AG04449 (cell line): ENCODE results near the gene SPC25.
A peak's percentile ranks its signal among the peaks of the same experiment; 100 is the strongest.
"Not testable (repeated sequence)": the region's sequence is repeated elsewhere in the genome, so short reads cannot be mapped to it uniquely, and the experiment has no call there.

Source experiments
- CTCF ChIA-PET: fragments of 350-600 bp; formaldehyde crosslinking; extraction: SDS; loops from one replicate; lab custom pipeline; 2021; ENCODE audit warnings: antibody characterized with exemption; lab: Yijun Ruan, JAX
- POLR2A ChIA-PET: fragments of 400-600, 350-600 bp; formaldehyde crosslinking; extraction: SDS; loops from one replicate; lab custom pipeline; 2020; ENCODE audit warnings: antibody characterized with exemption, inconsistent platforms; lab: Yijun Ruan, JAX
- DNase-seq: peaks from one replicate; pipeline ENCODE4 v3.0.0-alpha.2; 2010; ENCODE audit warnings: low read depth, low spot score
- H3K4me3 ChIP-seq: 2 replicates; pipeline ENCODE4 v1.5.1; 2011; ENCODE audit warnings: low read depth, mild to moderate bottlenecking, control low read depth, low read length
- TF ChIP-seq, protein P1 (sequence below): IDR thresholded peaks from one replicate; pipeline ENCODE4 v1.5.1; 2011; ENCODE audit warnings: mild to moderate bottlenecking, moderate library complexity, low read length, control low read depth, inconsistent platforms; ENCODE audit not compliant: insufficient read depth; ENCODE audit errors: missing control alignments

SPC25 gene, protein sequence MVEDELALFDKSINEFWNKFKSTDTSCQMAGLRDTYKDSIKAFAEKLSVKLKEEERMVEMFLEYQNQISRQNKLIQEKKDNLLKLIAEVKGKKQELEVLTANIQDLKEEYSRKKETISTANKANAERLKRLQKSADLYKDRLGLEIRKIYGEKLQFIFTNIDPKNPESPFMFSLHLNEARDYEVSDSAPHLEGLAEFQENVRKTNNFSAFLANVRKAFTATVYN

DNA sequence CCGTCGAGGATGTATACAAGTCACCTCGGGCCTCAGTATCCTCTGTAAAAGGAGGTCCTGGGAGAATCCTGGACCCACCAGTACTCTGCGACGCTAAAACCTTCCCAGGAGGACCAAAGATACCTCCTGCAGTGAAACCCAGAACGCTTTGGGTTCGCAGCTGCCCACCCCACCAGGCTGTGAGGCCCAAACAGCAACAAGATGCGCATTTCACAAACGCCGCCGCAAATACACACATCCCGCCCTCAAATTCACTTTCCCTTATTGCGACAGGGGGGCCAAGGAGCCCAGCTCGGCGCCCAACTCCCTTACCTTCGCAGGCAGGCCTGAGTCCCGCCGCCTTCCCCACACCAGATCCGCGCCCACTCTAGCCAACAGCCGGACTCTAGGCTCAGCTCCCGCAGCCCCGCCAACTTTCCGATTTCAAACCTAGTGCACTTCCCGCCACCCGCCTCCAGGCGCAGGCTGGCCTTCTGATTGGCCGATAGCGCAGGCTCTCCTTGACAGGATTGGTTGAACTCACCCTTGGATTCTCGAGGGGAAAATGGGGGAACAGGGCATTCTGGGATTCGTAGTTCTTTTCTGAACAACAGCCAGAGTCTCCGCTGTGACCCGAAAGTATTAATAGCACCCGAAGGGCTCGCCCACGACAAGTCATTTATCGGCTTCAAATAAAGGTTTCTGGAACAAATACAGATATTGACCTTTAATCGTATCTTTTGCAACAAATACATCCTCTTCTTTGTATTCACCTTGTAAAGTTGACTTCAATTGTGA is at the start of gene SPC25:
Gene SPC25 (minus strand): TSS at position 425 of the 777 bp plus-strand sequence. CDS start 911 bp downstream, outside the sequence.
- peak; percentile 31 for DNase-seq
- ChIA-PET CTCF (no interaction called here), POLR2A (no interaction called here)
- TF ChIP-seq, protein P1, sequence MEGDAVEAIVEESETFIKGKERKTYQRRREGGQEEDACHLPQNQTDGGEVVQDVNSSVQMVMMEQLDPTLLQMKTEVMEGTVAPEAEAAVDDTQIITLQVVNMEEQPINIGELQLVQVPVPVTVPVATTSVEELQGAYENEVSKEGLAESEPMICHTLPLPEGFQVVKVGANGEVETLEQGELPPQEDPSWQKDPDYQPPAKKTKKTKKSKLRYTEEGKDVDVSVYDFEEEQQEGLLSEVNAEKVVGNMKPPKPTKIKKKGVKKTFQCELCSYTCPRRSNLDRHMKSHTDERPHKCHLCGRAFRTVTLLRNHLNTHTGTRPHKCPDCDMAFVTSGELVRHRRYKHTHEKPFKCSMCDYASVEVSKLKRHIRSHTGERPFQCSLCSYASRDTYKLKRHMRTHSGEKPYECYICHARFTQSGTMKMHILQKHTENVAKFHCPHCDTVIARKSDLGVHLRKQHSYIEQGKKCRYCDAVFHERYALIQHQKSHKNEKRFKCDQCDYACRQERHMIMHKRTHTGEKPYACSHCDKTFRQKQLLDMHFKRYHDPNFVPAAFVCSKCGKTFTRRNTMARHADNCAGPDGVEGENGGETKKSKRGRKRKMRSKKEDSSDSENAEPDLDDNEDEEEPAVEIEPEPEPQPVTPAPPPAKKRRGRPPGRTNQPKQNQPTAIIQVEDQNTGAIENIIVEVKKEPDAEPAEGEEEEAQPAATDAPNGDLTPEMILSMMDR, result no peak
- H3K4me3 ChIP-seq, result peak within 1 kb of the TSS; percentile 85

DNA sequence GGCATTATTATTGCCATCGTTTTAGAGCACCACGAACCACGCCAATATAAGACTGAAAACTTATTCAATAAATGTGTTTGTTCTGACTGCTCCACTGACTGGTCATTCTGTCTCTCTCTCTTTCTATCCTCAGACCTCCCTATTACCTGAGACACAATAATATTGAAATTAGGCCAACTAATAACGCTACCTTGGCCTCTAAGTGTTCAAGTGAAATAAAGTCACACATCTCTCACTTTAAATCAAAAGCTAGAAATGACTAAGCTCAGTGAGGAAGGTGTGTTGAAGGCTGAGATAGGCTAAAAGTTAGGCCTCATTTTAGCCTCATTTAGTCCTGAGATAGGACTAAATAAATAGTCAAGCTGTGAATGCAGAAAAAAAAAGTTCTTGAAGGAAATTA is 49.7 kb upstream of the SPC25 start:
- TF ChIP-seq, protein P1, result no peak
- no peak overlapping the region for H3K4me3 ChIP-seq
- POLR2A ChIA-PET, result no interaction called here
- no peak for DNase-seq
- CTCF ChIA-PET, result interaction anchor here (1.3 kb wide), 1 partner anchor 22 kb away, joined by 4 read pairs; no protein-coding TSS in a partner anchor

DNA sequence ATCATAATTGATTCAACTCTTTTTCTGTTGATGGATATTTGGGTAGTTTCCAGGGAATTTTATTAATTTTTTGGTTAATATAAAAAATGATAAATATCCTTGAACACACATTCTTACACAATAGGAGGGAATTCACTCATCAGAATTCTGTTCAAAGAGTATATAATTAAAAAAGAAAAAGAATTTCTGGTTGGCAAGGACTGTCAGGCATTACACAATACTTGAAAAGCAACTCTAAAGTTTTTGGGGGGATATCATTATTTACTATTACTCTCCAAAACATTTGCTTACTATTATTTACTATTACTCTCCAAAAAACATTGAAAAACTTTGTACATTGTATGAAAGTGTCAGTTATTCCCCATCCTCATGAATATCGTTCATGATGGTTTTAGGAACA is 48.8 kb upstream of the SPC25 start:
- DNase-seq, result no peak
- ChIA-PET CTCF (no interaction called here), POLR2A (no interaction called here)
- TF ChIP-seq, protein P1, result no peak
- H3K4me3 ChIP-seq, result no peak overlapping the region

DNA sequence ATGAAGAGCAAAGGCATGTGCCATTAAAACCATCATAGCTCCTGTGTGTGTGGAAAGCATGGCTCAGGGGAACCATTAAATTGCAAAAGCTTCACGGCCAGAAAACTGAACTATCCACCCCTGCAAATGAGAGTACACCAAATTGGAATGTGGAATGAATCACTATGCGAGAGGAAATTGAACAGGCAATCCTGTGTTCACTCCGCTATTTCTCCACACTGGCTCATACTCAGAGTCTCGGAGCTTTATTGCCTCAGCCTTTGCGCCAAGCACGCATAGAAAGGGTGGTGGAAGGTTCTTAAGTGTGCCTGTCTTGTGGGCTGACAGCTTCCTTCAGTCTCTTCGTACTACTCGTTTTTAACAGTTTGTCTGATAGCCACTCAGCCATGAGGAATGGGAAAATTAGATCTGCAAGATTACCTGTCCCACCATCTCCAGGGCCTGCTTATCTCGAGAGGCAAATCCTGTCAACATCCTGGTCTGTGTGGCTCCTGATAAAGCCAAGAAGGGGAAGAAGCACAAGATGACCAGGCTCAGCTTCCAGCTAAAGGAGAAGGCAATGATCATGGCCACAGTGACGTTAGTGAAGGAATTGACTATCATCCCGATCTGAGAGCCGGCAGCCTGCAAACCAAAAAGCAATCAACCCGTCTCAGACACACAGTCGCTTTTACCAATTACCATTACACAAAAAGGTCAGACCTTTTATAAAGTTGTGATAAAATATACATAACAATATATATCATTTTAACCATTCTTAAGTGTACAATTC is 45.8 kb upstream of the SPC25 start:
- DNase-seq, result no peak
- CTCF ChIA-PET, result interaction anchor here (0.8 kb wide), 1 partner anchor 12 kb away, joined by 4 read pairs; no protein-coding TSS in a partner anchor
- TF ChIP-seq, protein P1, result no peak
- no peak overlapping the region for H3K4me3 ChIP-seq
- POLR2A ChIA-PET, result no interaction called here

DNA sequence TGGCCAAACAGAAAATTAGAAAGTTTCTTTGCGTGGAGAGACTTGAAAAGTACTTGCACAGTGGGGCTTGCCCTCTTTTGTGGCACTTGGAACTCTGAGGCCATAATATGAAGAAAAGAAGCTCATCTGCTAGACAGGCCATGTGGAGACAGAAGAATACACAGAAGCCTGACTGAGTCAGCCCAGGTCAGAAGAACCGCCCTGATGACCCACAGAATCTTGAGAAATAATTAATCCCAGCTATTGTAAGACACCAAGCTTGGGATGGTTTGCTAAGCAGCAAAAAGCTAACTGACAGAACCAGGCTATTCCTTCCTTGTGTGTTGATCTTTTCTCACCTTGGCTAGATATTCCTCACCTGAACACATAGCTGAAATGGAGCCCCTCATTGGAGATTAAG is 44.6 kb upstream of the SPC25 start:
- CTCF ChIA-PET, result no interaction called here
- POLR2A ChIA-PET, result no interaction called here
- TF ChIP-seq, protein P1, result no peak
- DNase-seq, result no peak
- H3K4me3 ChIP-seq, result no peak overlapping the region

DNA sequence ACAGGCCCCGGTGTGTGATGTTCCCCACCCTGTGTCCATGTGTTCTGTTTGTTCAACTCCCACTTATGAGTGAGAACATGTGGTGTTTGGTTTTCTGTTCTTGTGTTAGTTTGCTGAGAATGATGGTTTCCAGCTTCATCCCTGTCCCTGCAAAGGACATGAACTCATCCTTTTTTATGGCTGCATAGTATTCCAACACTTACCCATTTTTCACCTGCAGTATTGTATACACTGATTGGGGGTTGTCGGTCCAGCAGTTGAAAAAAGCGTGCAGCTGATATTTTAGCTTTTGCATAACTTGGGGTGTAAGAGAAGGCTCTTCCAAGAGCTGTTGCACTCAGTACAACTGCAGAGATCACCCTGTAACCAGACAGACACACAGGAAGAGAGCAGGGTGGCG is 41.9 kb upstream of the SPC25 start:
- POLR2A ChIA-PET, H3K4me3 ChIP-seq, DNase-seq: not testable (repeated sequence)
- CTCF ChIA-PET, result interaction anchor here (0.9 kb wide), 1 partner anchor 14 kb away, joined by 3 read pairs; no protein-coding TSS in a partner anchor
